Body of pancreas (tissue), 4 donors: Measurements from ENCODE around the gene TMEM150B.

Experiments used
- CTCF ChIP-seq, 7 experiments: fragments of 450-650 bp in 4 of 7; fragments of 200-600 bp in 3 of 7; sonication (generic) in 3 of 7; IDR thresholded peaks; one replicate each; pipeline ENCODE4 v1.5.1; 2016 to 2019; ENCODE audit warnings: antibody characterized with exemption in 7 of 7
- POLR2A ChIP-seq, 3 donors: fragments of 450-650 bp; IDR thresholded peaks; one replicate each; pipeline ENCODE4 v1.6.1; 2016; ENCODE audit warnings: antibody characterized with exemption in 3 of 3, mild to moderate bottlenecking in 2 of 3

- TF ChIP-seq CTCF (IDR thresholded peaks at IDR 0.05) (no peak), POLR2A (IDR thresholded peaks at IDR 0.05) (no peak)
These were observed 58.7 kb downstream of the TMEM150B start for GRCh38 chr19:55266404-55266803.
